ENCODE results near the gene ADAMTS2.

GRCh38 chr5:179164331-179165311, 180.6 kb downstream of the ADAMTS2 start:
- TF ChIP-seq SP1 (IDR thresholded peaks at IDR 0.05) (no peak), FOXA1 (IDR thresholded peaks at IDR 0.05) (no peak), NFRKB (IDR thresholded peaks at IDR 0.05) (no peak), ELF4 (IDR thresholded peaks at IDR 0.05) (no peak), FOXK2 (IDR thresholded peaks at IDR 0.05) (no peak), TARDBP (IDR thresholded peaks at IDR 0.05) (no peak), L3MBTL2 (conservative IDR thresholded peaks at IDR 0.05) (no peak), LEF1 (IDR thresholded peaks at IDR 0.05; ENCODE audit: borderline replicate concordance) (no peak), PKNOX1 (IDR thresholded peaks at IDR 0.05) (no peak), CTBP1 (IDR thresholded peaks at IDR 0.05; ENCODE audit: borderline replicate concordance) (no peak), BHLHE40 (IDR thresholded peaks at IDR 0.05; ENCODE audit: borderline replicate concordance) (no peak)
